Astrocyte of the cerebellum (primary cell): Measurements from ENCODE around the gene TRAF5.

ENCODE experiments used
- DNase-seq: peaks from one replicate; pipeline ENCODE4 v3.0.0-alpha.2; 2011; ENCODE audit warnings: low read depth
- H3K4me3 ChIP-seq: 2 replicates; pipeline ENCODE4 v1.5.1; 2011; ENCODE audit warnings: mild to moderate bottlenecking, low read depth, low read length, moderate library complexity
- CTCF ChIP-seq: IDR thresholded peaks from 2 replicates; pipeline ENCODE4 v1.5.1; 2012; ENCODE audit warnings: low read length, low read depth, moderate library complexity, mild to moderate bottlenecking; ENCODE audit errors: missing control alignments
- in situ Hi-C: cut with HindIII; loops from 2 replicates; pipeline ENCODE4 v1.10.0; 2017; ENCODE audit warnings: low sequenced_read_pairs

Gene TRAF5

GRCh38 chr1:211372463-211372862, 45.8 kb downstream of the TRAF5 start:
- no peak for TF ChIP-seq CTCF
- DNase-seq, result no peak
- in situ Hi-C loops, result no loop called here
- no peak overlapping the region for H3K4me3 ChIP-seq

- TF ChIP-seq CTCF, result no peak
- DNase-seq, result no peak
- in situ Hi-C loops, result no loop called here
- no peak overlapping the region for H3K4me3 ChIP-seq
These were observed 48.6 kb downstream of the TRAF5 start for GRCh38 chr1:211375146-211375818.

- TF ChIP-seq CTCF, result no peak
- no peak for DNase-seq
- in situ Hi-C loops, result no loop called here
These were observed 49.3 kb downstream of the TRAF5 start for GRCh38 chr1:211375949-211376348.

GRCh38 chr1:211376807-211377470, 50.3 kb downstream of the TRAF5 start:
- no peak for DNase-seq

More at GRCh38 chr1:211375949-211376348, 49.3 kb downstream of the TRAF5 start:
- no peak overlapping the region for H3K4me3 ChIP-seq

GRCh38 chr1:211377539-211378450, 51.2 kb downstream of the TRAF5 start:
- no peak for DNase-seq
- H3K4me3 ChIP-seq, result no peak overlapping the region
- no peak for TF ChIP-seq CTCF
- in situ Hi-C loops, result no loop called here

More at GRCh38 chr1:211376807-211377470, 50.3 kb downstream of the TRAF5 start:
- H3K4me3 ChIP-seq, result no peak overlapping the region
- in situ Hi-C loops, result no loop called here
- no peak for TF ChIP-seq CTCF

GRCh38 chr1:211378844-211379243, 52.2 kb downstream of the TRAF5 start:
- no peak for DNase-seq
- in situ Hi-C loops, result no loop called here
- H3K4me3 ChIP-seq, result no peak overlapping the region
- TF ChIP-seq CTCF, result no peak
